Measurements from ENCODE around the gene TMEM169. TPM values are rescaled to one million over a fixed set of nuclear protein-coding genes. Genes with fewer than 3 reads are reported as not detected.

Gene TMEM169
- total and polyA plus RNA-seq, 10 of the 15 experiments (the other 5 are each of a cell fraction or from before 2014, with no cell fraction given): 0.23 to 3.2 (median 2.3) TPM

GRCh38 chr2:216057688-216058193, 24.0 kb upstream of the TMEM169 start (continued):
- TF ChIP-seq EZH2 (IDR thresholded peaks at IDR 0.05; ENCODE audit: borderline replicate concordance, control insufficient read depth, low read depth, low read length) (no peak), NFIC (IDR thresholded peaks at IDR 0.05; ENCODE audit: low read depth, low read length) (peak; percentile 58), HCFC1 (IDR thresholded peaks at IDR 0.05; ENCODE audit: low read length) (peak; percentile 6; the same call in 1 of the 2 replicates), BCL11A (IDR thresholded peaks at IDR 0.05; ENCODE audit: low read depth, low read length) (peak; percentile 93), GATAD2B (conservative IDR thresholded peaks at IDR 0.05; ENCODE audit: low read depth) (peak; percentile 66), RELA (IDR thresholded peaks at IDR 0.05; ENCODE audit: borderline replicate concordance, partially characterized antibody) (peak; percentile 36), ATF7 (IDR thresholded peaks at IDR 0.05; ENCODE audit: low read depth) (peak; percentile 83), ZBTB33 (IDR thresholded peaks at IDR 0.05) (no peak), ASH2L (IDR thresholded peaks at IDR 0.05; ENCODE audit: borderline replicate concordance, low read depth) (0 out of 2 replicates have a peak, but pooled peaks have one; percentile 83), TCF12 (IDR thresholded peaks at IDR 0.05; ENCODE audit: low read depth, low read length) (0 out of 2 replicates have a peak, but pooled peaks have one; percentile 13), ZBED1 (IDR thresholded peaks at IDR 0.05; ENCODE audit: borderline replicate concordance) (peak; percentile 50; the same call in 1 of the 2 replicates), CBX5 (IDR thresholded peaks at IDR 0.05; ENCODE audit: low read depth) (0 out of 2 replicates have a peak, but pooled peaks have one; percentile 64), EED (IDR thresholded peaks at IDR 0.05; ENCODE audit: low read depth) (peak; percentile 79), ATF2 (IDR thresholded peaks at IDR 0.05; ENCODE audit: low read length) (peak; percentile 49), BMI1 (IDR thresholded peaks at IDR 0.05; ENCODE audit: borderline replicate concordance) (peak; percentile 47; the same call in 1 of the 2 replicates), SPI1 (IDR thresholded peaks at IDR 0.05; ENCODE audit: borderline replicate concordance, insufficient read depth, low read depth, low read length) (peak; percentile 91), TARDBP (IDR thresholded peaks at IDR 0.05; ENCODE audit: borderline replicate concordance) (0 out of 2 replicates have a peak, but pooled peaks have one; percentile 27), ZSCAN29 (IDR thresholded peaks at IDR 0.05) (no peak), CHD2 (IDR thresholded peaks at IDR 0.05; ENCODE audit: borderline replicate concordance, low read depth, low read length) (no peak)
- TF ChIP-seq, protein P1, sequence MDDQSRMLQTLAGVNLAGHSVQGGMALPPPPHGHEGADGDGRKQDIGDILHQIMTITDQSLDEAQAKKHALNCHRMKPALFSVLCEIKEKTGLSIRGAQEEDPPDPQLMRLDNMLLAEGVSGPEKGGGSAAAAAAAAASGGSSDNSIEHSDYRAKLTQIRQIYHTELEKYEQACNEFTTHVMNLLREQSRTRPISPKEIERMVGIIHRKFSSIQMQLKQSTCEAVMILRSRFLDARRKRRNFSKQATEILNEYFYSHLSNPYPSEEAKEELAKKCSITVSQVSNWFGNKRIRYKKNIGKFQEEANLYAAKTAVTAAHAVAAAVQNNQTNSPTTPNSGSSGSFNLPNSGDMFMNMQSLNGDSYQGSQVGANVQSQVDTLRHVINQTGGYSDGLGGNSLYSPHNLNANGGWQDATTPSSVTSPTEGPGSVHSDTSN (IDR thresholded peaks at IDR 0.05; ENCODE audit: insufficient replicate concordance, low read depth, low read length): no peak
- TF ChIP-seq, protein P2, sequence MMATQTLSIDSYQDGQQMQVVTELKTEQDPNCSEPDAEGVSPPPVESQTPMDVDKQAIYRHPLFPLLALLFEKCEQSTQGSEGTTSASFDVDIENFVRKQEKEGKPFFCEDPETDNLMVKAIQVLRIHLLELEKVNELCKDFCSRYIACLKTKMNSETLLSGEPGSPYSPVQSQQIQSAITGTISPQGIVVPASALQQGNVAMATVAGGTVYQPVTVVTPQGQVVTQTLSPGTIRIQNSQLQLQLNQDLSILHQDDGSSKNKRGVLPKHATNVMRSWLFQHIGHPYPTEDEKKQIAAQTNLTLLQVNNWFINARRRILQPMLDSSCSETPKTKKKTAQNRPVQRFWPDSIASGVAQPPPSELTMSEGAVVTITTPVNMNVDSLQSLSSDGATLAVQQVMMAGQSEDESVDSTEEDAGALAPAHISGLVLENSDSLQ (IDR thresholded peaks at IDR 0.05): peak; percentile 46; the same call in 1 of the 2 replicates
- TF ChIP-seq, protein P3, sequence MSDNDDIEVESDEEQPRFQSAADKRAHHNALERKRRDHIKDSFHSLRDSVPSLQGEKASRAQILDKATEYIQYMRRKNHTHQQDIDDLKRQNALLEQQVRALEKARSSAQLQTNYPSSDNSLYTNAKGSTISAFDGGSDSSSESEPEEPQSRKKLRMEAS (IDR thresholded peaks at IDR 0.05; ENCODE audit: low read depth, low read length): 0 out of 2 replicates have a peak, but pooled peaks have one; percentile 26
- TF ChIP-seq, protein P4, sequence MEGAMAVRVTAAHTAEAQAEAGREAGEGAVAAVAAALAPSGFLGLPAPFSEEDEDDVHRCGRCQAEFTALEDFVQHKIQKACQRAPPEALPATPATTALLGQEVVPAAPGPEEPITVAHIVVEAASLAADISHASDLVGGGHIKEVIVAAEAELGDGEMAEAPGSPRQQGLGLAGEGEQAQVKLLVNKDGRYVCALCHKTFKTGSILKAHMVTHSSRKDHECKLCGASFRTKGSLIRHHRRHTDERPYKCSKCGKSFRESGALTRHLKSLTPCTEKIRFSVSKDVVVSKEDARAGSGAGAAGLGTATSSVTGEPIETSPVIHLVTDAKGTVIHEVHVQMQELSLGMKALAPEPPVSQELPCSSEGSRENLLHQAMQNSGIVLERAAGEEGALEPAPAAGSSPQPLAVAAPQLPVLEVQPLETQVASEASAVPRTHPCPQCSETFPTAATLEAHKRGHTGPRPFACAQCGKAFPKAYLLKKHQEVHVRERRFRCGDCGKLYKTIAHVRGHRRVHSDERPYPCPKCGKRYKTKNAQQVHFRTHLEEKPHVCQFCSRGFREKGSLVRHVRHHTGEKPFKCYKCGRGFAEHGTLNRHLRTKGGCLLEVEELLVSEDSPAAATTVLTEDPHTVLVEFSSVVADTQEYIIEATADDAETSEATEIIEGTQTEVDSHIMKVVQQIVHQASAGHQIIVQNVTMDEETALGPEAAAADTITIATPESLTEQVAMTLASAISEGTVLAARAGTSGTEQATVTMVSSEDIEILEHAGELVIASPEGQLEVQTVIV (IDR thresholded peaks at IDR 0.05; ENCODE audit: borderline replicate concordance, partially characterized antibody): no peak
